Lower leg skin (tissue), 3 donors: ENCODE results near the gene TFDP1.

Source experiments
- POLR2A ChIP-seq, 2 donors: fragments of 450-650 bp; IDR thresholded peaks; one replicate each; pipeline ENCODE4 v1.6.1; 2016 to 2017; ENCODE audit warnings: antibody characterized with exemption in 2 of 2, mild to moderate bottlenecking in 1 of 2, moderate library complexity in 1 of 2
- TF ChIP-seq, protein P1 (sequence below), 3 donors: fragments of 450-650 bp; IDR thresholded peaks; one replicate each; pipeline ENCODE4 v1.5.1; 2016; ENCODE audit warnings: antibody characterized with exemption in 3 of 3, mild to moderate bottlenecking in 3 of 3, moderate library complexity in 2 of 3

DNA sequence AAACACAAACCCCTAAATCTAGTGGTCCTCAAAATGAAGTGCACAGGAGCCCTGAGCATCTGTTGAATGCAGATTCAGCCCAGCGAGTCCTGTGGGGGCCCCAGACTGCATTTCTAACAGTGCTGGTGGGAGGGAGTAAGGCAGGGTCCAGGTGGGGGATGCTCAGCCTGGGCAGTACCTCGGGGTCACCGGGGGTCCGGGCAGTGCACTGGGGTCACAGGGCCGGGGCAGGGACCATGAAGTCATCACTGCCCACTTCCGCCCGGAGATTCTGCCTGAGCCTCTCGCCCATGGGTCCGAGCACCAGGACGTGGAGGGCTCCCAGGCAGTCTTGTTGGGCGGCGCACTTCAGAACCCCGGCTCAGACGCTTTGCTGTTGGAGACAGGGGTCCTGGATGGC lies 74.3 kb downstream of the TFDP1 start:
- TF ChIP-seq, protein P1, sequence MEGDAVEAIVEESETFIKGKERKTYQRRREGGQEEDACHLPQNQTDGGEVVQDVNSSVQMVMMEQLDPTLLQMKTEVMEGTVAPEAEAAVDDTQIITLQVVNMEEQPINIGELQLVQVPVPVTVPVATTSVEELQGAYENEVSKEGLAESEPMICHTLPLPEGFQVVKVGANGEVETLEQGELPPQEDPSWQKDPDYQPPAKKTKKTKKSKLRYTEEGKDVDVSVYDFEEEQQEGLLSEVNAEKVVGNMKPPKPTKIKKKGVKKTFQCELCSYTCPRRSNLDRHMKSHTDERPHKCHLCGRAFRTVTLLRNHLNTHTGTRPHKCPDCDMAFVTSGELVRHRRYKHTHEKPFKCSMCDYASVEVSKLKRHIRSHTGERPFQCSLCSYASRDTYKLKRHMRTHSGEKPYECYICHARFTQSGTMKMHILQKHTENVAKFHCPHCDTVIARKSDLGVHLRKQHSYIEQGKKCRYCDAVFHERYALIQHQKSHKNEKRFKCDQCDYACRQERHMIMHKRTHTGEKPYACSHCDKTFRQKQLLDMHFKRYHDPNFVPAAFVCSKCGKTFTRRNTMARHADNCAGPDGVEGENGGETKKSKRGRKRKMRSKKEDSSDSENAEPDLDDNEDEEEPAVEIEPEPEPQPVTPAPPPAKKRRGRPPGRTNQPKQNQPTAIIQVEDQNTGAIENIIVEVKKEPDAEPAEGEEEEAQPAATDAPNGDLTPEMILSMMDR (IDR thresholded peaks at IDR 0.05): no peak
- no peak for TF ChIP-seq POLR2A (IDR thresholded peaks at IDR 0.05)
